ENCODE measurements around the gene NUDCD3.

The NUDCD3 gene

GRCh38 chr7:44402401-44403060 is 87.9 kb downstream of the NUDCD3 start:
- no peak for TF ChIP-seq PPARA (CRISPR knock-in tag; IDR thresholded peaks at IDR 0.05; ENCODE audit: borderline replicate concordance)
- TF ChIP-seq ZFP3 (CRISPR knock-in tag; IDR thresholded peaks at IDR 0.05): no peak
- TF ChIP-seq ESRRG (CRISPR knock-in tag; IDR thresholded peaks at IDR 0.05): no peak
- TF ChIP-seq BACH2 (CRISPR knock-in tag; IDR thresholded peaks at IDR 0.05; ENCODE audit: borderline replicate concordance): no peak
- no peak for TF ChIP-seq RARB (CRISPR knock-in tag; IDR thresholded peaks at IDR 0.05)
- no peak for TF ChIP-seq CSRNP3 (CRISPR knock-in tag; IDR thresholded peaks at IDR 0.05)
- TF ChIP-seq ZNF565 (CRISPR knock-in tag; conservative IDR thresholded peaks at IDR 0.05; ENCODE audit: low read depth): no peak
- no peak for TF ChIP-seq PATZ1 (CRISPR knock-in tag; IDR thresholded peaks at IDR 0.05; ENCODE audit: borderline replicate concordance)
- TF ChIP-seq OSR1 (CRISPR knock-in tag; IDR thresholded peaks at IDR 0.05): no peak
- no peak for TF ChIP-seq CREB5 (CRISPR knock-in tag; IDR thresholded peaks at IDR 0.05; ENCODE audit: low read depth)
- no peak for TF ChIP-seq TCF4 (CRISPR knock-in tag; IDR thresholded peaks at IDR 0.05; ENCODE audit: borderline replicate concordance)
- no peak for TF ChIP-seq ZNF8 (CRISPR knock-in tag; IDR thresholded peaks at IDR 0.05)
- no peak for TF ChIP-seq TOX (CRISPR knock-in tag; IDR thresholded peaks at IDR 0.05; ENCODE audit: borderline replicate concordance)
- no peak for TF ChIP-seq GLIS3 (CRISPR knock-in tag; IDR thresholded peaks at IDR 0.05)
- TF ChIP-seq ISL1 (CRISPR knock-in tag; IDR thresholded peaks at IDR 0.05): no peak
- TF ChIP-seq SNAI2 (CRISPR knock-in tag; IDR thresholded peaks at IDR 0.05): no peak
- no peak for TF ChIP-seq ZFP30 (CRISPR knock-in tag; IDR thresholded peaks at IDR 0.05)
- ATAC-seq: no peak

- ATAC-seq: no peak
These were observed 88.8 kb downstream of the NUDCD3 start for GRCh38 chr7:44401692-44402091.

GRCh38 chr7:44400033-44400511 is 90.4 kb downstream of the NUDCD3 start:
- TF ChIP-seq ISL1 (CRISPR knock-in tag; IDR thresholded peaks at IDR 0.05) (no peak), CSDC2 (CRISPR knock-in tag; IDR thresholded peaks at IDR 0.05) (no peak), ZNF565 (CRISPR knock-in tag; conservative IDR thresholded peaks at IDR 0.05; ENCODE audit: low read depth) (no peak), OSR1 (CRISPR knock-in tag; IDR thresholded peaks at IDR 0.05) (no peak), ARNTL (CRISPR knock-in tag; IDR thresholded peaks at IDR 0.05; ENCODE audit: borderline replicate concordance, low read depth) (no peak), RARB (CRISPR knock-in tag; IDR thresholded peaks at IDR 0.05) (no peak), PATZ1 (CRISPR knock-in tag; IDR thresholded peaks at IDR 0.05; ENCODE audit: borderline replicate concordance) (no peak)
- no peak for ATAC-seq

More at GRCh38 chr7:44401692-44402091, 88.8 kb downstream of the NUDCD3 start:
- TF ChIP-seq BACH2 (CRISPR knock-in tag; IDR thresholded peaks at IDR 0.05; ENCODE audit: borderline replicate concordance) (no peak), PATZ1 (CRISPR knock-in tag; IDR thresholded peaks at IDR 0.05; ENCODE audit: borderline replicate concordance) (no peak), RARB (CRISPR knock-in tag; IDR thresholded peaks at IDR 0.05) (no peak), PPARA (CRISPR knock-in tag; IDR thresholded peaks at IDR 0.05; ENCODE audit: borderline replicate concordance) (no peak), TCF4 (CRISPR knock-in tag; IDR thresholded peaks at IDR 0.05; ENCODE audit: borderline replicate concordance) (no peak), ESRRG (CRISPR knock-in tag; IDR thresholded peaks at IDR 0.05) (no peak), ZFP3 (CRISPR knock-in tag; IDR thresholded peaks at IDR 0.05) (no peak), ARNTL (CRISPR knock-in tag; IDR thresholded peaks at IDR 0.05; ENCODE audit: borderline replicate concordance, low read depth) (no peak)

Measured in SK-N-SH treated with all-trans-retinoic acid at 6 μM for 48 hours (cell line).